Caco-2 (cell line): Measurements from ENCODE around the gene CLEC3B. TPM values are rescaled to one million over a fixed set of nuclear protein-coding genes. Genes with fewer than 3 reads are reported as not detected.

Experiments
- BruUV-seq: library from RNA; stranded (reverse); fragments of 400-500 nt; replicated peaks from 2 replicates; lab custom pipeline; 2021; lab: Mats Ljungman, UMichigan
- CTCF ChIA-PET: fragments of 300-600 bp; sonication (Branson Sonifier 250); formaldehyde crosslinking; loops from one replicate; lab custom pipeline; 2022; ENCODE audit warnings: antibody characterized with exemption; lab: Charles Lee
- POLR2A ChIA-PET: fragments of 300-600 bp; sonication (Branson Sonifier 250); formaldehyde crosslinking; loops from one replicate; lab custom pipeline; 2022; ENCODE audit warnings: antibody characterized with exemption; lab: Charles Lee
- DNase-seq, 2 experiments: peaks; one replicate each; pipeline versions ENCODE4 v3.0.0 to v3.0.0-alpha.2; 2020 to 2022
- H3K27me3 ChIP-seq: replicated peaks from 2 replicates; pipeline ENCODE4 v1.6.0; 2011; ENCODE audit warnings: low read length; ENCODE audit not compliant: control insufficient read depth, insufficient read depth
- H3K36me3 ChIP-seq: 2 replicates; pipeline ENCODE4 v1.5.1; 2011; ENCODE audit warnings: low read length; ENCODE audit not compliant: control insufficient read depth, insufficient read depth
- H3K4me1 ChIP-seq: fragments of 250-450 bp; sonication (Bioruptor Pico); 2 replicates; pipeline ENCODE4 v1.5.1; 2020; ENCODE audit warnings: mild to moderate bottlenecking
- H3K4me3 ChIP-seq: 2 replicates; pipeline ENCODE4 v1.5.1; 2011; ENCODE audit warnings: low read depth, mild to moderate bottlenecking, control low read depth, low read length
- H3K9me3 ChIP-seq: fragments of 250-450 bp; sonication (Bioruptor Pico); 2 replicates; pipeline ENCODE4 v1.5.1; 2020; ENCODE audit warnings: mild to moderate bottlenecking, moderate library complexity
- H3K27ac Mint-ChIP-seq: one replicate; pipeline ENCODE4 v1.8.0; 2022; ENCODE audit warnings: mixed read lengths; ENCODE audit not compliant: unreplicated experiment
- H3K27me3 Mint-ChIP-seq: one replicate; pipeline ENCODE4 v1.8.0; 2022; ENCODE audit warnings: mixed read lengths; ENCODE audit not compliant: insufficient read depth, unreplicated experiment
- H3K36me3 Mint-ChIP-seq: one replicate; pipeline ENCODE4 v1.8.0; 2022; ENCODE audit warnings: mild to moderate bottlenecking, mixed read lengths; ENCODE audit not compliant: insufficient read depth, unreplicated experiment
- H3K4me1 Mint-ChIP-seq: one replicate; pipeline ENCODE4 v1.8.0; 2022; ENCODE audit warnings: low read depth, mixed read lengths; ENCODE audit not compliant: unreplicated experiment
- H3K4me3 Mint-ChIP-seq: one replicate; pipeline ENCODE4 v1.8.0; 2022; ENCODE audit warnings: mild to moderate bottlenecking, moderate library complexity, mixed read lengths; ENCODE audit not compliant: unreplicated experiment
- H3K9me3 Mint-ChIP-seq: one replicate; pipeline ENCODE4 v1.8.0; 2022; ENCODE audit warnings: mixed read lengths; ENCODE audit not compliant: unreplicated experiment
- intact Hi-C: fragments of 100-400 bp; cut with micrococcal nuclease; formaldehyde crosslinking; loops from one replicate; pipeline ENCODE4 v1.10.0; 2022; ENCODE audit not compliant: unreplicated experiment
- total RNA-seq: library from RNA; stranded (reverse); gene quantifications from 2 replicates; pipeline ENCODE4 v1.2.3, GENCODE V29; 2022
- TF ChIP-seq, protein P1 (sequence below), 2 experiments: fragments of 200-600 bp in 1 of 2; IDR thresholded peaks; 1 replicate in 1 of 2; 2 replicates in 1 of 2; pipeline versions ENCODE4 v1.5.1 to v1.8.0; 2011 to 2022; ENCODE audit warnings: antibody characterized with exemption in 1 of 2, control low read depth in 1 of 2, inconsistent platforms in 1 of 2, low read depth in 1 of 2, low read length in 1 of 2, mild to moderate bottlenecking in 1 of 2, moderate library complexity in 1 of 2; ENCODE audit not compliant: insufficient read depth in 1 of 2, severe bottlenecking in 1 of 2, unreplicated experiment in 1 of 2

Gene CLEC3B
- total RNA-seq, 1 experiment from 2014 or later: 1.1 TPM

DNA sequence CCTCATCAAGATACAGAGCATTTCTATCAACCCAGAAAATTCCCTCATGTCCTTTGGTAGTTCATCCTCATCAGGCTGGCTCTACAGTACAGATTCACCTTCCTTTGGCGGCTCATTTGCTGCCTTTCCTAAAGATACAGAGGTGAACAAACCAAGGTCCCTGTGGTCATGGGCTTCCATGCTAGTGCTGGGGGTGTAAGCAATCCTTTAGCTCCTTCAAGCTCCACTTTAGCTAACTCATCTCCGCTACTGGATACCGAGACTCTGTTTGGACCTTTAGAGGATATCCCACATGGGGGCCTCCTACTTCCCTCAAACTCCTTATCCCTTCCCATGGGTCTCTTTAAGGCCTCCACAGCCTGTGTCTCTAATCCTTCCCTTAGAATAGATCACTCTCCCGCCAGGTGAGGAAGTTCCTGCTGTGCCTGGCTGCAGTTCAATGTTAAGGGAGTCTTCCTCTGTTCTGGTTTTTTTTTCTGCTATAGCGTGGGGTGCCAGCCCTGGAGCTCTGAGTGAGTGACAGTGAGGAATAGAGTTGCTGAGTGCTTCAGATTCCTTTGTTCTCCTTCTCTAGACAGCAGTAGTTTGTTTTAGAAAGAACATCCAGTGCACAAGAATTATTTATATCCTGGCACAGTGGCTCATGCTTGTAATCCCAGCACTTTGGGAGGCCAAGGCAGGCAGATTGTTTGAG, 30.7 kb downstream of the CLEC3B start:
- ChIA-PET CTCF (interaction anchor here (0.5 kb wide), 1 partner anchor 154 kb away, joined by 4 read pairs; no protein-coding TSS in a partner anchor), POLR2A (no interaction called here)
- H3K36me3 ChIP-seq: no peaks in the 10 kb centered on the region
- no peak overlapping the region for H3K27ac Mint-ChIP-seq
- TF ChIP-seq, protein P1, sequence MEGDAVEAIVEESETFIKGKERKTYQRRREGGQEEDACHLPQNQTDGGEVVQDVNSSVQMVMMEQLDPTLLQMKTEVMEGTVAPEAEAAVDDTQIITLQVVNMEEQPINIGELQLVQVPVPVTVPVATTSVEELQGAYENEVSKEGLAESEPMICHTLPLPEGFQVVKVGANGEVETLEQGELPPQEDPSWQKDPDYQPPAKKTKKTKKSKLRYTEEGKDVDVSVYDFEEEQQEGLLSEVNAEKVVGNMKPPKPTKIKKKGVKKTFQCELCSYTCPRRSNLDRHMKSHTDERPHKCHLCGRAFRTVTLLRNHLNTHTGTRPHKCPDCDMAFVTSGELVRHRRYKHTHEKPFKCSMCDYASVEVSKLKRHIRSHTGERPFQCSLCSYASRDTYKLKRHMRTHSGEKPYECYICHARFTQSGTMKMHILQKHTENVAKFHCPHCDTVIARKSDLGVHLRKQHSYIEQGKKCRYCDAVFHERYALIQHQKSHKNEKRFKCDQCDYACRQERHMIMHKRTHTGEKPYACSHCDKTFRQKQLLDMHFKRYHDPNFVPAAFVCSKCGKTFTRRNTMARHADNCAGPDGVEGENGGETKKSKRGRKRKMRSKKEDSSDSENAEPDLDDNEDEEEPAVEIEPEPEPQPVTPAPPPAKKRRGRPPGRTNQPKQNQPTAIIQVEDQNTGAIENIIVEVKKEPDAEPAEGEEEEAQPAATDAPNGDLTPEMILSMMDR (IDR thresholded peaks at IDR 0.05; ENCODE audit: insufficient read depth in 1 of 2, low read depth in 1 of 2, low read length in 1 of 2, severe bottlenecking in 1 of 2, unreplicated experiment in 1 of 2): no peak
- no peak for DNase-seq
- intact Hi-C loops: loop anchor here (5.0 kb wide), 1 partner anchor 156 kb away; no protein-coding TSS in a partner anchor
- no peaks in the 10 kb centered on the region for H3K4me1 Mint-ChIP-seq
- no peaks in the 10 kb centered on the region for H3K9me3 ChIP-seq
- no peaks in the 10 kb centered on the region for H3K36me3 Mint-ChIP-seq
- no peaks in the 10 kb centered on the region for H3K9me3 Mint-ChIP-seq
- peaks cover 9% of the 10 kb centered on the region; the same call in 1 of the 2 replicates for H3K4me1 ChIP-seq
- H3K27me3 ChIP-seq: no peaks in the 10 kb centered on the region
- BruUV-seq: no TSS peak
- no peaks in the 10 kb centered on the region for H3K27me3 Mint-ChIP-seq
- H3K4me3 Mint-ChIP-seq: no peak overlapping the region
- H3K4me3 ChIP-seq: no peak overlapping the region

DNA sequence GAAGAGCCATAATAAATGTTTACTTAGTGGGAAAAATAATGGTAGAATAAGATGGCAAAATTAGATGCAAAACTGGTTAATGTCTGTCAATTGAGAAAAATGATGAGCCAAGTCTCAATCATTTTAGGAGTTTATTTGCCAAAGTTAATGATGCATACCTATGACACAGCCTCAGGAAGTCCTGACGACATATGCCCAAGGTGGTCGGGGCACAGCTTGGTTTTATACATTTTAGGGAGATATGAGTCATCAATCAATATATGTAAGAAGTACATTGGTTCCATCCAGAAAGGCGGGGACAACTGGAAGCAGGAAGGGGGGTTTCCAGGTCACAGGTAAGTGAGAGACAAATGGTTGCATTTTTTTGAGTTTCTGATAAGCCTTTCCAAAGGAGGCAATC, 31.5 kb downstream of the CLEC3B start:
- DNase-seq: no peak
- Mint-ChIP-seq H3K4me1 (no peaks in the 10 kb centered on the region), H3K27ac (no peak overlapping the region), H3K9me3 (no peaks in the 10 kb centered on the region), H3K4me3 (no peak overlapping the region), H3K27me3 (no peaks in the 10 kb centered on the region), H3K36me3 (no peaks in the 10 kb centered on the region)
- peaks cover 9% of the 10 kb centered on the region; the same call in 1 of the 2 replicates for H3K4me1 ChIP-seq
- ChIA-PET POLR2A (no interaction called here), CTCF (no interaction called here)
- BruUV-seq: no TSS peak
- no peak overlapping the region for H3K4me3 ChIP-seq
- no peaks in the 10 kb centered on the region for H3K36me3 ChIP-seq
- TF ChIP-seq, protein P1 (IDR thresholded peaks at IDR 0.05; ENCODE audit: insufficient read depth in 1 of 2, low read depth in 1 of 2, low read length in 1 of 2, severe bottlenecking in 1 of 2, unreplicated experiment in 1 of 2): no peak
- intact Hi-C loops: loop anchor here (5.0 kb wide), 1 partner anchor 155 kb away; no protein-coding TSS in a partner anchor
- no peaks in the 10 kb centered on the region for H3K9me3 ChIP-seq
- no peaks in the 10 kb centered on the region for H3K27me3 ChIP-seq

DNA sequence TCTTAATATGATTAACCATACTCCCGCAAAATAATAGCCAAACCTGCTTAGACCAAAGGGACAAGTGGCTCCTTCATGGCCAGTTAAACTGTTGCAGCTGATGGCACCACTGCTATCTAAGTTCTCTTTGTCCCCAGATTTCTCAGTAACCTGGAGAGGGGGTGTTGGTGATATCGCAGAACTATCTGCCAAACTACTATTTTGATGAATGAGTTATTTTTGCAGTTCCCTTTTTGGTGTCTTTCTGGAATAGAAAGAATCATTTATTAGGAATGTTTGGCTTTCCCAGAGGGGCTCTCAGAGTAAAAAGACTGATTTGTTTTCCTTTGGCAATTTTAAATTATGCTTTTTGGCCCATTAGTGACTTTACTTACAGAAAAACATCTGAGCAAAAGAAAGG, 33.0 kb downstream of the CLEC3B start:
- Histone ChIP-seq H3K27me3 (no peaks in the 10 kb centered on the region), H3K4me1 (peaks cover 9% of the 10 kb centered on the region; the same call in 1 of the 2 replicates), H3K9me3 (no peaks in the 10 kb centered on the region), H3K4me3 (no peak overlapping the region), H3K36me3 (no peaks in the 10 kb centered on the region)
- TF ChIP-seq, protein P1 (IDR thresholded peaks at IDR 0.05; ENCODE audit: insufficient read depth in 1 of 2, low read depth in 1 of 2, low read length in 1 of 2, severe bottlenecking in 1 of 2, unreplicated experiment in 1 of 2): no peak
- ChIA-PET CTCF (interaction anchor here (1.1 kb wide), 1 partner anchor 19 kb away, joined by 4 read pairs; no protein-coding TSS in a partner anchor), POLR2A (no interaction called here)
- H3K4me3 Mint-ChIP-seq: no peak overlapping the region
- intact Hi-C loops: loop anchor here (5.0 kb wide), 1 partner anchor 153 kb away; no protein-coding TSS in a partner anchor
- no peak for DNase-seq
- no peaks in the 10 kb centered on the region for H3K9me3 Mint-ChIP-seq
- no peak overlapping the region for H3K27ac Mint-ChIP-seq
- H3K36me3 Mint-ChIP-seq: no peaks in the 10 kb centered on the region
- no peaks in the 10 kb centered on the region for H3K4me1 Mint-ChIP-seq
- no peaks in the 10 kb centered on the region for H3K27me3 Mint-ChIP-seq
- BruUV-seq: no TSS peak
